Choroid plexus epithelial cell (primary cell): Measurements from ENCODE around the gene C6orf58.
"Not testable (repeated sequence)": the region's sequence is repeated elsewhere in the genome, so short reads cannot be mapped to it uniquely, and the experiment has no call there.

Experiments used
- DNase-seq: peaks from one replicate; pipeline ENCODE4 v3.0.0-alpha.2; 2010; ENCODE audit warnings: low read depth
- H3K4me3 ChIP-seq: 2 replicates; pipeline ENCODE4 v1.5.1; 2011; ENCODE audit warnings: low read depth, mild to moderate bottlenecking, control low read depth, low read length, moderate library complexity
- TF ChIP-seq, protein P1 (sequence below): conservative IDR thresholded peaks from 2 replicates; pipeline ENCODE4 v1.5.1; 2011; ENCODE audit warnings: low read depth, mild to moderate bottlenecking, control low read depth, inconsistent platforms, low read length, moderate library complexity

C6orf58 gene

DNA sequence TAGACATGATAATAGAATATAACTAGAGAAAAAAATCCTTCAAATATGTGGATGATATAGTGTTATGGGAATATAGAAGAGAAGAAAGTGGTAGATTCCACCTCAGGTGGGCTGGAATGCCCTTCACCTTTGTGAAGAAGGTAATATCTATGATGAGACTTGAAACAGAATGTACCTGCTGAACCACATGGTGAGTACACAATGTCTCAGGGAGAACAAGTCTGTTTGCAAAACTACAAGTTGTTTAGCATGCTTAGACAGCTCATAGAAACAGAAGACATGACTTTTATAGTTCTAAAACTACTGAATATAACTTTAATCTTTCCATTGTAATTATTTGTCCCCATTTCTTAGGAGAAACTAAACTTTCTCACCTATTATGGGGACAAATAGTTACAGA is 12.2 kb downstream of the C6orf58 start:
- no peak overlapping the region for H3K4me3 ChIP-seq
- TF ChIP-seq, protein P1, sequence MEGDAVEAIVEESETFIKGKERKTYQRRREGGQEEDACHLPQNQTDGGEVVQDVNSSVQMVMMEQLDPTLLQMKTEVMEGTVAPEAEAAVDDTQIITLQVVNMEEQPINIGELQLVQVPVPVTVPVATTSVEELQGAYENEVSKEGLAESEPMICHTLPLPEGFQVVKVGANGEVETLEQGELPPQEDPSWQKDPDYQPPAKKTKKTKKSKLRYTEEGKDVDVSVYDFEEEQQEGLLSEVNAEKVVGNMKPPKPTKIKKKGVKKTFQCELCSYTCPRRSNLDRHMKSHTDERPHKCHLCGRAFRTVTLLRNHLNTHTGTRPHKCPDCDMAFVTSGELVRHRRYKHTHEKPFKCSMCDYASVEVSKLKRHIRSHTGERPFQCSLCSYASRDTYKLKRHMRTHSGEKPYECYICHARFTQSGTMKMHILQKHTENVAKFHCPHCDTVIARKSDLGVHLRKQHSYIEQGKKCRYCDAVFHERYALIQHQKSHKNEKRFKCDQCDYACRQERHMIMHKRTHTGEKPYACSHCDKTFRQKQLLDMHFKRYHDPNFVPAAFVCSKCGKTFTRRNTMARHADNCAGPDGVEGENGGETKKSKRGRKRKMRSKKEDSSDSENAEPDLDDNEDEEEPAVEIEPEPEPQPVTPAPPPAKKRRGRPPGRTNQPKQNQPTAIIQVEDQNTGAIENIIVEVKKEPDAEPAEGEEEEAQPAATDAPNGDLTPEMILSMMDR = no peak
- no peak for DNase-seq

DNA sequence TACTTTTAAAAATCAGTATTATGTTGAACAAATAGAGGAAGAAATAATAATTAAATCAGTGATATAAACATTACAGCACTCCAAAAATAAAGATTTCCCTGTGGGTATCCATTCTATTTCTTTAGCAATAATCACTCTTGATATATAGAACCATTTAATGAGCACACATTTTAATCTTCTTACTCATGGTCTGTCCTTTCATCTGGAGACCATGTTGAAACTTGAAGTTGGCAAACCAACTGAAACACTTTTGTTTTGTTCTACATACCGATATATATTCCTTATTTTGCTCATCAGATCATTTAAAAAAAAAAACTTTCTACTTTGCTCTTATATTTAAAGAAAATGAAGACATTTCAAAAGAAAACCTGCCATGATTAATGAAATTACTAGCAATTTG is 13.4 kb downstream of the C6orf58 start:
- TF ChIP-seq, protein P1 = no peak
- no peak for DNase-seq
- H3K4me3 ChIP-seq = no peak overlapping the region

DNA sequence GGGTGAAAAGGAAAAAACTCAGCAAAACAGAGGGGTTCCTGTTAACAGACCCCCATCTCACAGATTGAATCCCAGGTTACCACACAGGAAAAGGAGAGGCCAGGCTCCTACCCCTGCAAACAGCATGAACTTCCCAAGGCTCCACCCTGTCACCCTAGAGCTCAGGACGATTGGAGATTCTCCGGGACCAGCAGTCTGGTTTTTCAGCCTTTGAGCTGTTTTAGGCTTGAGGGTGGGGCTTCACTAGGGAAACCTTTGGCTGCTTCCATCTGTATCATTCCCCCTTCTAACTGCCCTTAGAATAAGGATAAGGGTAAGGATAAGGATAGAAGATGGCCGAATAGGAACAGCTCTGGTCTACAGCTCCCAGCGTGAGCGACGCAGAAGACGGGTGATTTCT is 16.0 kb downstream of the C6orf58 start:
- TF ChIP-seq, protein P1 = no peak
- no peak overlapping the region for H3K4me3 ChIP-seq
- no peak for DNase-seq

DNA sequence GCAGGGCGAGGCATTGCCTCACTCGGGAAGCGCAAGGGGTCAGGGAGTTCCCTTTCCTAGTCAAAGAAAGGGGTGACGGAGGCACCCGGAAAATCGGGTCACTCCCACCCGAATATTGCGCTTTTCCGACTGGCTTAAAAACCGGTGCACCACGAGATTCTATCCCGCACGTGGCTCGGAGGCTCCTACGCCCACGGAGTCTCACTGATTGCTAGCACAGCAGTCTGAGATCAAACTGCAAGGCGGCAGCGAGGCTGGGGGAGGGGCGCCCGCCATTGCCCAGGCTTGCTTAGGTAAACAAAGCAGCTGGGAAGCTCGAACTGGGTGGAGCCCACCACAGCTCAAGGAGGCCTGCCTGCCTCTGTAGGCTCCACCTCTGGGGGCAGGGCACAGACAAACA is 16.5 kb downstream of the C6orf58 start:
- not testable (repeated sequence) for H3K4me3 ChIP-seq, DNase-seq

DNA sequence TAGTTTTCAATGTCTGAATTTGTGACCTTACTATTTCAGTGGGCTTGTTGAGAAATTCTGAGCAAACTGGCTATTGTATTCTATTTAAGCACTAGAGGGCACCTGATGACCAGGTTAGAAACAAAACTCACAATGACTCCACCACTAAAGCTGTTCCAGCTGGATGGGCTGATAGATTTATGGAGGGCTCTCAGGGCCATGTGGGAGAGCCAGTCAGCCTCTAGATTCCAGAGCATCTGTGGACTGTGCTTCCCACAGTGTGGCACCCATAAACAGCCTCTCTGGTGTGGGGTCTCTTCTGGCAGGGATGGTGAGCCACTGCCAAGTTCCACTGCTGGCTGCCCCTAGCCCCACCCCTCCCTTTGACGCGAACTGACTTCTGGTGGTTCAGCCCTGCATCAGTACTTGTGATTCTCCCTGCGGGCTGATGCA is 29.2 kb downstream of the C6orf58 start:
- peak; percentile 71 for DNase-seq
- TF ChIP-seq, protein P1 = peak; percentile 55
- H3K4me3 ChIP-seq = no peak overlapping the region

DNA sequence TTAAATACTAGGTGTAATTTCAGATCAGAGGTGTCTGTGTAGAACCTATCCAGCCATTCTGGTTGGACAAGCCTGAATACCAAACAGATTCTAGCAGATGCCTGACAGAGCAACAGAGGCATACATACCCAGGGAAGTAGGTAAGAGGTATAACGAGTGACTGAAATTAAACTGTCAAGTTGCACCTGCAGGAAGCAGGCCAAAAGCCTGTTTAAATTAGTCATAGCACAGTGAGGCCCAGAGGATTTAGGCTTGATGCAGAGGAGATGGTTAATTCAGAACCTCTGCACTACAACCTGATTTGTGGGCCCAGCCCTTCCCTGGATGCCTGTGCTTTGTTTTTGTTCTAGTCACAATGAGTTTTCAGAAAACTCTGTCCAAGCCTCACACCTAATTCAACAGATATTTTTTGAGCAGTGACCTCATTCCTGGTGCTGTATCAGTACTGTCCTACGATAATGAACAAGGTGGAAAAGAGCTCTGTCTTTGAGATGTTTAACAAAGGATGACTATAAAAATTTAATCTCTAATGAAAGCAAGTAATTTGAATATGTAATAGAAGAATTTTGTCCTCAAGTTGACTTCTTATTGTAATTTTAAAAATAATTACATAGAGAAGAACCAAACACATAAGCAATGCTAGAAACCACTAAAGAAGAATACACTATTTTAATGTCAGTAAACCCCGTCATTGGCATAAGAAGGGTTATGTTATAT is 31.7 kb downstream of the C6orf58 start:
- DNase-seq = no peak
- TF ChIP-seq, protein P1 = no peak
- H3K4me3 ChIP-seq = no peak overlapping the region

DNA sequence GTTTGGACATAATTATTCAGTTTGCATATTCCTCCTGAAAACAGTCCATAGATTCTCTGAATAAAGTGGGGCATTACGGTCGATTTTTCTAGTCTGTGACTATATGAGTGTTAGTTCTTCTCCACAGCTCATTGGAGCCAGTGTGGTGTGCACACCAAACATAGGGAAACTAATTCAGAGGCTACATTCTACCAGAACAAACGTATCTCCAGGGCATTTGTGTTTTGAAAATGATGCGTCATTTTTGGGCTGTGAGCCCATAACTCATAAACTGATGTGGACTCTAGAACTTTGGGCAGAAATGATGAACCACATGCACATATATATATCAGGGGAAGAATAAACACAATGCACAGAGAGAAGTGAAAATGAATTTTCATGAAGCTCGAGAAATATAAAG is 41.8 kb downstream of the C6orf58 start:
- TF ChIP-seq, protein P1 = no peak
- no peak overlapping the region for H3K4me3 ChIP-seq
- DNase-seq = no peak
